CD4-positive, alpha-beta T cell treated with Interleukin-12 subunit alpha and Interleukin-12 subunit beta, for 1 hour (primary cell): ENCODE data around the gene POLR3C.
"Not testable (repeated sequence)": the region's sequence is repeated elsewhere in the genome, so short reads cannot be mapped to it uniquely, and the experiment has no call there.

Experiments used
- DNase-seq: peaks from one replicate; pipeline ENCODE4 v3.0.0-alpha.2; 2020

Gene POLR3C

GRCh38 chr1:145822779-145823331 lies 1.1 kb upstream of the POLR3C start:
- DNase-seq, result not testable (repeated sequence)

- DNase-seq, result no peak
Observed at GRCh38 chr1:145824499-145824842, 471 bp downstream of the POLR3C start.

GRCh38 chr1:145826030-145826429 lies 2.0 kb downstream of the POLR3C start:
- no peak for DNase-seq

GRCh38 chr1:145827966-145828365 lies 4.0 kb downstream of the POLR3C start:
- no peak for DNase-seq

GRCh38 chr1:145828367-145829026 lies 4.5 kb downstream of the POLR3C start:
- no peak for DNase-seq

- DNase-seq, result not testable (repeated sequence)
Observed at GRCh38 chr1:145830810-145831209, 6.8 kb downstream of the POLR3C start.

DNA sequence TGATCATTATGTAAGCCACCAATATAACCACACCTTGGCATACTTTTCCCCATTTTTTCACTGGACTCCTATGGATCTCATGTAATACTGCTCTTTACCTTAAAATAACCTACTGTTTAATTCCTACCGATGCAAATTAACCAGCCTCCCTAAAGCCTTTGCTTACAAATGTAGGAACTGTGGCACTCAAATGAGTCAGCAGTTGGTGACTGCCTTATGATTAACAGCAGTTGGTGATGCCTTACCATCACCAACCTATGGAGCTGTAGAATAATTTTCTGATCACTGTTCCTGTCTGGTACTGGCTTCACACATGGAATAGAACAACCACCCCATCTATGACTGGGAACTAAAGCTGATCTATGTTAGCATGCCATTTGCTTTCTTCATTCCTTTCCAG lies 13.7 kb downstream of the POLR3C start:
- no peak for DNase-seq

DNA sequence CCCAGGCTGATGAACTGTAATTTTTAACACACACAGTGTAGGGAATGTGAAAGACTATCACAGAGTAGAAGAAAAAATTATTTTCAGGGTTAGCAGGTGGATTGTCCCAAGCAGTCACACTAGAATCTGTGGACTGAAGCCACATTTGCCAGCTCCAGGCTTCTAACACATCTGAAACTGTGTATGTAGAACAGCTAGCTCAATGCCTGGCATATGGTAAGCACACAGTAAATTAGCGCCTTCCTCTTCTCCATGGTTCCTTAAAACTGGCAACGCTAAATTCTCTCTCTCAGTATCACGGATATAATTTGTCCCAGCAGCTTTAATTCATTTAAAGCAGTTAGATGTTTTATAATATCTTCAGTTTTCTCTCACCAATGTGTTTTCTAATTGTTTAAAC lies 19.0 kb downstream of the POLR3C start:
- no peak for DNase-seq

- DNase-seq, result no peak
Observed at GRCh38 chr1:145845144-145845513, 21.1 kb downstream of the POLR3C start.

DNA sequence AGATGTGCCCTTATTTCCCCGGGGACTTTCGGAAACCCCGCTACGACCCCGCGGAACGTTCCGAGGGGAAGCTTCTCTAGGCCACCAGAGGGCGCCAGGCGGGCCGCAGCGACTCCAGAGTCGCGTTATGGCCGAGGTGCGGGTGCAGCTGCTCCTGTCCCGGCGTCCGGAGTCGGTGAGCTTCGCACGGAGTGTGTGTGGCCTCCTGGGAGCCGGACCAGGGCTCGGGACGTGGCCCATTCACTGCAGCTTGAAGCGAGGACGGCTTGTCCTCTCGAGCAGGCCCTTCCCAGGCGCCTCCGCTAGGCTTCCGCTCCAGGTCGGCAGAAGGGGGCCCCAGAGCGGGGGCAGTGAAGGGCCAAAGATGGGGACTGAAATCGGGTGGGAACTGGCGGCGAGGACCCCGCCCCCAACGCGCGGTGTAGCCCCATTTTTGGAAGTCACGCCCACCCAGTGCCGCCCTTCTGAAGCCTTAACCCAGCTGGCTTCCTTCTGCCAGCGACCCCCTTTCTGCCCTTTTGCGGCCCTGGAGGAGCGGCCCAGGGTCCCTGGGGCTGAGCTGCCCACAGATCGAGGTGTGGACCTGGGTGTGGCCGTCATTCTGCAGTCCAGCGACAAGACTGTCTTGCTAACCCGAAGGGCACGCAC lies 21.6 kb downstream of the POLR3C start, which contains the start of gene NUDT17:
NUDT17 (plus strand) TSS at position 117 of the 648 bp plus-strand sequence; CDS start at position 128, 11 bp downstream.
- peak; percentile 78 for DNase-seq

DNA sequence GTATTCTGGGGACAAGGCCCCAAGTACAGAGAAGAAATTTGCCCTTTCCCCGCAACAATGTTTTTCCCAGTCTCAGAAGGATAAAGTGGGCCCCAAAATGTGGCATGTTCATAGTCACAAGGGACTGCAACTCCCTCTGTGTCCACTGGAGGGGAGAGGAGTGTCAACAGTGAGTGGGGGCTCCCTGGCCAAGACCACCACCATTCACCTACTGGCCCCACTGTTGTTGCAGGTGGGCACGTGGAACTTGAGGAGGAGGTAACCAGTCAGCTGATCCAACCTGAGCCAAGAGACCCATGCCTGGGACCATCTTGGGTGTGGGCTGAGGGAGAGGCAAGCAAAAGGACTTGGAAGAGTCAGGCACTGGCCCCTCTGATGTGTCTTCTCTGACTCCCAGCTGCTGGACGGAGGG lies 22.2 kb downstream of the POLR3C start:
- DNase-seq, result peak; percentile 45

DNA sequence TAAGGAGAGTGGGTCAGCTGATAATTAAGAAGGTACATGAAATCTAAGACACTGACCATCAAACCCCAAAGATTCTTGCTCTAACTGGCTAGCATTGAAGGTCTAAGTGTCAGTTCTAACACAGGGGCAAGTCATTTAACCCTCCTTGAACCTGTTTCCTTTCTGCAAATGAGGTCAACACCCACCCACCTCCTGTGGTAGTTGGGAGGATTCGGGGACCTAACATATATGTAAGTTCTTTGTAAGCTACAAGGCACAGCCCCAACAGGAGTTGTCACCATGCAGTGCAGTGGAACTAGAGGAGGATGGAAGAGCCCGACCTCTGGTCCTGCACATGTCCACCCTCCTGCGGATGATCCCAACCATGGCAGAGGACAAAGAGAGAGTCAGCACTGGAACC lies 23.8 kb downstream of the POLR3C start:
- no peak for DNase-seq

DNA sequence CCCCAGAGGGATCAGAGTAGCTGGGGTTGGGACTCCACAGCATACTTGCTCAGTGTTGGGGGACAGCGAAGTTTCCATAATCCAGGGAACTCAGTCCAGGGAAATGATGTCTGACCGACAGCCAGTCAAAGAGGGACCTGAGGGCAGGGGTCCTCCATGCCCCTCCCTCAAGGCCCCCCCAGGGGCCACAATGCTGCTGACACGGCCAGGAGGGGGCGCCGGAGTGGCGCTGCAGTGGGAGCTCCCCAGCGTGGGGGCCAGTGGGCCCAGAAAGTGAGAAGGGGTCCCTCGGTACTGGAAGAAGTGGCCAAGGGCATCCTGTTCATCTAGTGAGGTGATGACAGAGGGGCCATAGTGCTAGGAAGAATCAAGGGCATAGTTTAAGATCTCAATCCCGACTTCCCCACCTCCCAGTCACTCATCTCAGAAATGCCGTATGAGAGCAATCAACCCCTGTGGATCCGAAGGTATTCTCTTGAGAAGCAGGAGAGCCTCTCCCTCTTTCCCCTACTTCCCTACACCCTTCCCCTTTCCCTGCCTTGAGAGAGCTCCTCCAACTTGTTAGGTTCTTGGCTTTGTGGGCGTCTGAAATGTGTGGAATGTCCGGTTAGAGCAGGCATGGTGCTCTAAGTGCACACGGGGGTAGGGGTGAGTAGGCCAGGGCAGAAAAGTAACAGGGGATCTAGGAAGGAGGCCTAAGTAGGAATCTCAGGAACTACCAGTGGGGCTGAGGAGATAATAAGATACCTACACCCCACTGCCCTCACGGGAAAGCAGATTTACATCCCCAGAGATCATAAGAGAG lies 25.6 kb downstream of the POLR3C start:
- DNase-seq, result no peak

DNA sequence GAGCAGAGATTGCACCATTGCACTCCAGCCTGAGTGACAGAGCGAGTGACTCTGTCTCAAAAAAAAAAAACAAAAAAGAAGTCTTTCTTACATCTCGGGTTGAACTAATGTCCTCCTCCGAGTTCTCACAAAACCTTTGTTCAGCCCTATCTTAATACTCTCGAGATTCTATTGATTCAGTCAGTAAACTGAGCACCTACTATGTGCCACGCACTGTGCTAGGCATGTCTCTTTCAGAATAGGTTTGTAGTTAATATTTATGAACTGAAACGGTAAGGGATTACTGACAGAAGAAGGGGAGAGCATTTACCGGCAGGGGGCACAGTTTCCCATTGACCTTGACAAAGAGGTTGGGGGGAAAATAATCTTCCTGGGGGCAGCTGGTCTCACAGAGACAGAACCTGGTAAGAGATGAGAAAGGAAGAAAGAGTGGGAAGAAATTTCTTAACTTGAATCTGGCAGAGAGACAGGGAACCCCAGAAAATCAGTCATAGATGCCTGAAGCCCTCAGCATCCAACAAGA lies 31.5 kb downstream of the POLR3C start:
- DNase-seq, result no peak

DNA sequence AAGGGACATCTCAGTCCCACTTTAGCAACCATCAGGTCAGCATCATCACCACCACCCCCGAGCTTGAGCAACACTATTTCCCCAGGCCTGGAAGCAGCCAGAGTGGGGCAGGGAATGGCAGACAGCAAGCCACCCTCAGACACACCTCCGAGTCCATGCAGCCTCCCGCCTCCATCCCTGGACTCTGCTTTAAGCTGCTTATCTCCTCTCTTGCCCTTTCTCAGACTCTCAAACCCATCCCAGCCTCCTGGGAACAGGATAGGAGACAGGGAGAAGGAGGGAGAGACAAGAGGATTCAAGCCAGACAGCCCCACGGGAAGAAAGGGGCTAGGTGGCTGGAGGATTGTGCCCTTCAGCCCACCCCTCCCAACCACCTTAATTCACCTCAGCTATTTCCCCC lies 33.2 kb downstream of the POLR3C start:
- DNase-seq, result no peak

DNA sequence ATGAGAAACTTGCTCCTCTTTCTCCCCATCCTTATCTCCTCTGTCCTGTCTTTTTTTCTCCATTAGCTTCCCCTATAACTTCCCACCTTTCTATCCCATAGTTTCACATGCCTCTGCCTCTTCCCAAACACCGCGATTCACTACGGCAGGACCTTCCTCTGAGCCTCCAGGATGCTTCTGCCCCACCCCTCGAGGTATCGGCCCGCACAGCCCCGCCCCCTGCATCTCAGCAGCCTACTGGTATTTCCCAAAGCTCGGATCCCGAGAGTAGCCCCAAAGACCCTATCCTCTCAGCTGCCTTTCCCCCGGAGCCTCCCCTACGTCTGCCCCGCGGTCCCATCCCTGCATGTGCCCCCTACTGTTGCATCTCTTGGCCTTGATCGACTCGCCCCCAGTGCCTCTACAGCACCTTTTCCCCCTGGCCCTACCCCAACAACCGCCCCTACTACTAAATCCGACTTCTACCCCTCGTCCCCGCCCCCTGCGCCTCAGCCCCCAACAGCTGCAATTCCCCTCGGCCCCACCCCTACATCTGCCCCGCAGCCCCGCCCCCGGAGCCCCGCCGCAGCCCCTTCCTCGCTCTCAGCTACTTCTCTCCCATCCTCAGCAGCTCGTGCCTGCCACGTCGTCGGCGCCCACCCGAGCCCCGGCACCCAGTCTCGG lies 34.4 kb downstream of the POLR3C start:
- peak; percentile 70 for DNase-seq

DNA sequence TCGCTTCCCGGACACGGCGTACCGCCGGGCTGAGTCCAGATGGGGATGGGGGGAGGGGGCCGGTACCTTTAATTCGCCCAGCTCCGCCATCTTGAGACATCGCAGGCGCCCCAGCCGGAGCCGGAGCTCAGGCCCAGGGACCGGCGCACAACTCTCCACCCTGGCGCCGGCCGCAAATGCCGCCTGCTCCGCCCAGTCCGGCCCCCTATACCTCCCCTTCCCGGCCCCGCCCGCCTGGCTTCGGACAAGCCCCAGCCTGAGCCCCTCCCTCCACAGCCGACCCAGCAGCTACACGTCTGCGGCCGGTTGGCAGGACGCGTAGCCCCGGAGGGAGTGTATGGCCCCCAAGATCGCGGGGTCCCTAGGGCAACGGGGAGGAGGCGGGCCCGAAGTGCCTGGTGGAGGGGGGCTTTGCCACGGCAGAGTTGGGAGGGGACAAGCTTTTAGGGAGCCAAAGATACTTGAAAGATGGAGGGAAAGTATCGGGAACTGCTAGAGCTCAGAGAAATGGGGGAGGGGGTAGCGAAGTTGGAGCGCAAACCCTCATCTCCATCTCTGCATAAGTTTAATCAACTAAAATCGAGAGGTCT lies 35.0 kb downstream of the POLR3C start, which contains the start of gene PIAS3:
PIAS3 (minus strand) TSS at position 181 of the 590 bp plus-strand sequence; CDS start at position 90, 91 bp downstream.
- DNase-seq, result peak; percentile 86

- peak; percentile 75 for DNase-seq
Observed at GRCh38 chr1:145859491-145860023, 35.6 kb downstream of the POLR3C start.

DNA sequence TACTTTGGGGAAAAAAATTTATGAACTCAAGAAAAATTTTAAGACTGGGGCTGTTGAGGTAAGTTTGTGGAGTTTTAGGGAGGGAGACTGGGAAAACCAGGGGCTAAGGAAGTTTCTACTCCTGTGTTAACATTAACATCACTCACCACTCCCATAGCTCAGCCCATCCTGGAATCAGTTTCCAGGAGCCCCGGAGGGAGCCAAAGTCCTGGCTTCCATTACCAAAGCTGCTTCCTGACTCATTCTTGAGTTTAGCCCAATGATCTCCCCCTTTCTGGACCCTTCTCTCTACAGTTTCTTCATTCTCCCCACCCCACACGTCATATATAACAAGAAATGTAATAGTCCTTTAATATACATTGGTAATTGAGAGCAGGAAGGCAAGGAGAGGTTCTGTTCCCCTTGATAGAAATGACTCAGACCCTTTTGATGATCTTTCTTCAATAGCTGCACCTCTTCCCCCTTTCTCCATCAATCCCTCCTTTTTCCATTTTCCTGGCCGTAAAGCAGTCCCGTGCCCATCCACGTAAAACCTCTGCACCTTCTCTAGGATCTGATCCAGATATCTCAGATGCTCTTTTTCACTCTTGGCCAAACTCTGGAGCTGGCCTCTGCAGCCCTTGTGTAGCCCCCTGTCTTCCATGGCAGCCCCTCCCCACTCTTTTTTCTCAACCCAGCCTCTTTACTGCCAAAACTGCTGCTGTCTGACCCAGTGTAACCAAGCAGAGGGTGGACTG lies 39.5 kb downstream of the POLR3C start:
- no peak for DNase-seq

GRCh38 chr1:145868232-145868631 lies 44.2 kb downstream of the POLR3C start:
- no peak for DNase-seq
